GM12878 (cell line): ENCODE measurements around the gene NLRC5. TPM values are rescaled to one million over a fixed set of nuclear protein-coding genes. Genes with fewer than 3 reads are reported as not detected.

Experiments used
- ATAC-seq: fragments of 200-7000 bp; cut with Tn5 transposase; 3 replicates; pipeline ENCODE4 v1.9.1; 2020; ENCODE audit warnings: mild to moderate bottlenecking, moderate library complexity
- BruUV-seq: library from RNA; stranded (reverse); fragments of 400-500 nt; replicated peaks from 2 replicates; lab custom pipeline; 2021; lab: Mats Ljungman, UMichigan
- CTCF ChIA-PET: fragments of 300-600 bp; sonication (Branson Sonifier 250); formaldehyde crosslinking; extraction: SDS; loops from one replicate; lab custom pipeline; 2021; ENCODE audit warnings: inconsistent platforms; lab: Yijun Ruan, JAX
- POLR2A ChIA-PET: fragments of 350-600 bp; formaldehyde crosslinking; extraction: SDS; loops from one replicate; lab custom pipeline; 2021; ENCODE audit warnings: inconsistent platforms; lab: Charles Lee
- RAD21 ChIA-PET: fragments of 300-600 bp; sonication (Branson Sonifier 250); formaldehyde crosslinking; loops from one replicate; lab custom pipeline; 2023; ENCODE audit warnings: antibody characterized with exemption; ENCODE audit not compliant: unreplicated experiment; lab: Charles Lee
- SMC1A ChIA-PET: fragments of 300-600 bp; sonication (Branson Sonifier 250); formaldehyde crosslinking; loops from one replicate; lab custom pipeline; 2023; ENCODE audit not compliant: unreplicated experiment, uncharacterized antibody; lab: Charles Lee
- DNase-seq: peaks from one replicate; pipeline ENCODE4 v3.0.0-alpha.2; 2011; ENCODE audit warnings: low read depth, low spot score
- FAIRE-seq: peaks from 3 replicates; lab custom pipeline; 2011; peaks lifted over from hg19 to GRCh38; lab: Jason Lieb, UNC
- H2AFZ ChIP-seq: 2 replicates; pipeline ENCODE4 v1.6.0; 2011; ENCODE audit warnings: low read depth, low read length, control low read depth; ENCODE audit not compliant: control insufficient read depth
- H3K27ac ChIP-seq: 2 replicates; pipeline ENCODE4 v1.5.1; 2011; ENCODE audit warnings: control low read depth; ENCODE audit not compliant: control insufficient read depth, insufficient read depth
- H3K27me3 ChIP-seq, 2 experiments: replicated peaks in 1 of 2; 2 replicates each; pipeline versions ENCODE4 v1.6.0 to v1.6.1; 2011; ENCODE audit warnings: low read length in 1 of 2; ENCODE audit not compliant: control insufficient read depth in 2 of 2, insufficient read depth in 2 of 2
- H3K36me3 ChIP-seq, 2 experiments: 2 replicates each; pipeline ENCODE4 v1.5.1; 2011; ENCODE audit warnings: low read length in 1 of 2; ENCODE audit not compliant: control insufficient read depth in 2 of 2, insufficient read depth in 2 of 2
- H3K4me1 ChIP-seq: 2 replicates; pipeline ENCODE4 v1.6.1; 2011; ENCODE audit warnings: mild to moderate bottlenecking, low read length, moderate library complexity, mixed read lengths; ENCODE audit not compliant: control insufficient read depth, insufficient read depth
- H3K4me2 ChIP-seq: 2 replicates; pipeline ENCODE4 v1.6.0; 2011; ENCODE audit warnings: control low read depth; ENCODE audit not compliant: control insufficient read depth, insufficient read depth
- H3K4me3 ChIP-seq: fragments of 200-600 bp; sonication (generic); 2 replicates; pipeline ENCODE4 v1.5.1; 2016
- H3K79me2 ChIP-seq: 2 replicates; pipeline ENCODE4 v1.6.0; 2011; ENCODE audit warnings: low read length; ENCODE audit not compliant: control insufficient read depth, insufficient read depth
- H3K9ac ChIP-seq: 2 replicates; pipeline ENCODE4 v1.8.0; 2011; ENCODE audit warnings: low read length, control low read depth, mixed read lengths; ENCODE audit not compliant: control insufficient read depth, insufficient read depth
- H3K9me3 ChIP-seq: replicated peaks from 3 replicates; pipeline ENCODE4 v1.5.1; 2011; ENCODE audit warnings: mild to moderate bottlenecking, low read length; ENCODE audit not compliant: control insufficient read depth, insufficient read depth
- H4K20me1 ChIP-seq: 2 replicates; pipeline ENCODE4 v1.6.0; 2011; ENCODE audit not compliant: control insufficient read depth, insufficient read depth
- CBX3 ChIP-seq: fragments of 200-600 bp; sonication (generic); IDR thresholded peaks from 2 replicates; pipeline ENCODE4 v1.6.1; 2016; ENCODE audit warnings: low read depth, borderline replicate concordance
- CREB1 ChIP-seq: IDR thresholded peaks from 2 replicates; pipeline ENCODE4 v1.6.1; 2012; ENCODE audit warnings: low read depth, mild to moderate bottlenecking, inconsistent platforms
- SMARCA5 ChIP-seq: fragments of 450-650 bp; IDR thresholded peaks from 2 replicates; pipeline ENCODE4 v1.6.1; 2017; ENCODE audit warnings: mild to moderate bottlenecking
- YY1 ChIP-seq: IDR thresholded peaks from 2 replicates; pipeline ENCODE4 v1.6.1; 2011; ENCODE audit warnings: low read depth, mild to moderate bottlenecking, low read length
- WGBS: methylation state at CpG from one replicate; pipeline ENCODE4 v1.1.6; 2016; ENCODE audit warnings: low lambda C conversion rate; ENCODE audit not compliant: insufficient replicate concordance, insufficient coverage; ENCODE audit errors: missing lambda C conversion rate; 5-methylcytosine and 5-hydroxymethylcytosine counted together
- in situ Hi-C: fragments of 300-500 bp; cut with MboI; formaldehyde crosslinking; loops from 9 replicates; pipeline ENCODE4 v1.14.3; 2018; ENCODE audit warnings: mixed read lengths
- intact Hi-C: fragments of 100-400 bp; cut with micrococcal nuclease; formaldehyde crosslinking; loops from one replicate; pipeline ENCODE4 v1.14.2; 2022; ENCODE audit not compliant: unreplicated experiment
- polyA plus RNA-seq, 11 experiments: library from polyadenylated mRNA; depleted of rRNA in 4 of 11; unstranded in 6 of 11; stranded (reverse) in 5 of 11; fragments of >200 nt; fragmentation: Nextera tagmentation in 4 of 11; fragmentation: Illumina TruSeq in 1 of 11; extraction: Ambion mirVana in 4 of 11; extraction: Trizol in 1 of 11; gene quantifications; 1 replicate in 1 of 11; 2 replicates in 10 of 11; pipeline versions ENCODE4 v1.2.1 to v1.2.3, GENCODE V29; 2011 to 2016; ENCODE audit warnings: inconsistent platforms in 2 of 11, missing spikeins in 2 of 11, low read depth in 1 of 11
- total RNA-seq, 4 experiments: library from RNA; depleted of rRNA in 3 of 4; stranded (reverse); fragments of >200 nt in 3 of 4; fragmentation: Illumina TruSeq in 1 of 4; extraction: Trizol in 1 of 4; gene quantifications; 2 replicates each; pipeline versions ENCODE4 v1.2.1 to v1.2.3, GENCODE V29; 2013 to 2021
- TF ChIP-seq, protein P1 (sequence below): IDR thresholded peaks from 2 replicates; pipeline ENCODE4 v1.6.1; 2012; ENCODE audit warnings: mild to moderate bottlenecking, low read depth, low read length
- TF ChIP-seq, protein P2 (sequence below): fragments of 450-650 bp; IDR thresholded peaks from 2 replicates; pipeline ENCODE4 v1.6.1; 2017; ENCODE audit warnings: mild to moderate bottlenecking, moderate library complexity

The NLRC5 gene
- total and polyA plus RNA-seq, 10 of the 15 experiments (the other 5 are each of a cell fraction or from before 2014, with no cell fraction given) = 13.1 to 105 (median 57.3) TPM

DNA sequence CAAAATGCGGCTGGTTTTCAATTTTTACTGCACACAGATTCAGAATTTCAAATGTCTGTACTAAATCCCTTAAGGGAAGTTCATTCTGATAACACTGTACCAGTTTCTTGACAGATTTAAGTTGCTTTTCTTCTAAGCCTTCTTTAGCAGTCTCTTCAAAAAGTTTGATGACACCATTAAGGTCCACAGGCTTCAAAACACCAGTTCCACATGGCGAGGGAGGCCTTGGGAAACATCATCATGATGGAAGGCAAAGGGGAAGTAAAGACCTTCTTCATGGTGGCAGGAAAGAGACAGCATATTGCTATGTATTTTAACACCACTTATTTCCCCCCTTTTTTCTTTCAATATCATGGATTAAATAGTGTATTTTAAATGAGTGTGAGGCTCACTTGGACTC is 24.5 kb downstream of the NLRC5 start:
- CTCF ChIA-PET = interaction anchor here (1.0 to 4.8 kb wide), 5 partner anchors 9 to 49 kb away, joined by 3 to 21 read pairs (median 4); no protein-coding TSS in a partner anchor

More for the DNA sequence above, 24.5 kb downstream of the NLRC5 start:
- peaks cover 38% of the 10 kb centered on the region for H3K79me2 ChIP-seq
- H3K9me3 ChIP-seq = no peaks in the 10 kb centered on the region
- peak overlapping the region; percentile 95 for H3K27ac ChIP-seq
- in situ Hi-C loops = no loop called here
- TF ChIP-seq CREB1 (no peak), SMARCA5 (no peak), YY1 (0 out of 2 replicates have a peak, but pooled peaks have one; percentile 37), CBX3 (no peak)
- TF ChIP-seq, protein P1, sequence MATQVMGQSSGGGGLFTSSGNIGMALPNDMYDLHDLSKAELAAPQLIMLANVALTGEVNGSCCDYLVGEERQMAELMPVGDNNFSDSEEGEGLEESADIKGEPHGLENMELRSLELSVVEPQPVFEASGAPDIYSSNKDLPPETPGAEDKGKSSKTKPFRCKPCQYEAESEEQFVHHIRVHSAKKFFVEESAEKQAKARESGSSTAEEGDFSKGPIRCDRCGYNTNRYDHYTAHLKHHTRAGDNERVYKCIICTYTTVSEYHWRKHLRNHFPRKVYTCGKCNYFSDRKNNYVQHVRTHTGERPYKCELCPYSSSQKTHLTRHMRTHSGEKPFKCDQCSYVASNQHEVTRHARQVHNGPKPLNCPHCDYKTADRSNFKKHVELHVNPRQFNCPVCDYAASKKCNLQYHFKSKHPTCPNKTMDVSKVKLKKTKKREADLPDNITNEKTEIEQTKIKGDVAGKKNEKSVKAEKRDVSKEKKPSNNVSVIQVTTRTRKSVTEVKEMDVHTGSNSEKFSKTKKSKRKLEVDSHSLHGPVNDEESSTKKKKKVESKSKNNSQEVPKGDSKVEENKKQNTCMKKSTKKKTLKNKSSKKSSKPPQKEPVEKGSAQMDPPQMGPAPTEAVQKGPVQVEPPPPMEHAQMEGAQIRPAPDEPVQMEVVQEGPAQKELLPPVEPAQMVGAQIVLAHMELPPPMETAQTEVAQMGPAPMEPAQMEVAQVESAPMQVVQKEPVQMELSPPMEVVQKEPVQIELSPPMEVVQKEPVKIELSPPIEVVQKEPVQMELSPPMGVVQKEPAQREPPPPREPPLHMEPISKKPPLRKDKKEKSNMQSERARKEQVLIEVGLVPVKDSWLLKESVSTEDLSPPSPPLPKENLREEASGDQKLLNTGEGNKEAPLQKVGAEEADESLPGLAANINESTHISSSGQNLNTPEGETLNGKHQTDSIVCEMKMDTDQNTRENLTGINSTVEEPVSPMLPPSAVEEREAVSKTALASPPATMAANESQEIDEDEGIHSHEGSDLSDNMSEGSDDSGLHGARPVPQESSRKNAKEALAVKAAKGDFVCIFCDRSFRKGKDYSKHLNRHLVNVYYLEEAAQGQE = no peak
- TF ChIP-seq, protein P2, sequence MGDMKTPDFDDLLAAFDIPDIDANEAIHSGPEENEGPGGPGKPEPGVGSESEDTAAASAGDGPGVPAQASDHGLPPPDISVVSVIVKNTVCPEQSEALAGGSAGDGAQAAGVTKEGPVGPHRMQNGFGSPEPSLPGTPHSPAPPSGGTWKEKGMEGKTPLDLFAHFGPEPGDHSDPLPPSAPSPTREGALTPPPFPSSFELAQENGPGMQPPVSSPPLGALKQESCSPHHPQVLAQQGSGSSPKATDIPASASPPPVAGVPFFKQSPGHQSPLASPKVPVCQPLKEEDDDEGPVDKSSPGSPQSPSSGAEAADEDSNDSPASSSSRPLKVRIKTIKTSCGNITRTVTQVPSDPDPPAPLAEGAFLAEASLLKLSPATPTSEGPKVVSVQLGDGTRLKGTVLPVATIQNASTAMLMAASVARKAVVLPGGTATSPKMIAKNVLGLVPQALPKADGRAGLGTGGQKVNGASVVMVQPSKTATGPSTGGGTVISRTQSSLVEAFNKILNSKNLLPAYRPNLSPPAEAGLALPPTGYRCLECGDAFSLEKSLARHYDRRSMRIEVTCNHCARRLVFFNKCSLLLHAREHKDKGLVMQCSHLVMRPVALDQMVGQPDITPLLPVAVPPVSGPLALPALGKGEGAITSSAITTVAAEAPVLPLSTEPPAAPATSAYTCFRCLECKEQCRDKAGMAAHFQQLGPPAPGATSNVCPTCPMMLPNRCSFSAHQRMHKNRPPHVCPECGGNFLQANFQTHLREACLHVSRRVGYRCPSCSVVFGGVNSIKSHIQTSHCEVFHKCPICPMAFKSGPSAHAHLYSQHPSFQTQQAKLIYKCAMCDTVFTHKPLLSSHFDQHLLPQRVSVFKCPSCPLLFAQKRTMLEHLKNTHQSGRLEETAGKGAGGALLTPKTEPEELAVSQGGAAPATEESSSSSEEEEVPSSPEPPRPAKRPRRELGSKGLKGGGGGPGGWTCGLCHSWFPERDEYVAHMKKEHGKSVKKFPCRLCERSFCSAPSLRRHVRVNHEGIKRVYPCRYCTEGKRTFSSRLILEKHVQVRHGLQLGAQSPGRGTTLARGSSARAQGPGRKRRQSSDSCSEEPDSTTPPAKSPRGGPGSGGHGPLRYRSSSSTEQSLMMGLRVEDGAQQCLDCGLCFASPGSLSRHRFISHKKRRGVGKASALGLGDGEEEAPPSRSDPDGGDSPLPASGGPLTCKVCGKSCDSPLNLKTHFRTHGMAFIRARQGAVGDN = peak; percentile 59; the same call in 1 of the 2 replicates
- TF ChIP-seq, all 136 proteins: peak for 2
- peak overlapping the region; percentile 80 for H3K4me2 ChIP-seq
- no peak for FAIRE-seq
- H3K27me3 ChIP-seq = no peaks in the 10 kb centered on the region
- peaks cover 47% of the 10 kb centered on the region for H3K4me1 ChIP-seq
- peak overlapping the region; percentile 6; the same call in 1 of the 2 replicates for H3K4me3 ChIP-seq
- 95% methylated on average over 2 of the region's 2 CpGs for WGBS
- BruUV-seq = no TSS peak
- DNase-seq = no peak
- H3K36me3 ChIP-seq = peaks cover 8 to 9% of the 10 kb centered on the region in 2 experiments
- RAD21 ChIA-PET = interaction anchor here (0.8 to 2.3 kb wide), 5 partner anchors 10 to 49 kb away, joined by 3 to 14 read pairs (median 5); no protein-coding TSS in a partner anchor
- no peaks in the 10 kb centered on the region for H4K20me1 ChIP-seq
- H3K9ac ChIP-seq = peak overlapping the region; percentile 62
- H2AFZ ChIP-seq = peak overlapping the region; percentile 65; the same call in 1 of the 2 replicates
- POLR2A ChIA-PET = interaction anchor here (0.6 to 0.9 kb wide), 2 partner anchors 11 to 27 kb away, joined by 3 read pairs; no protein-coding TSS in a partner anchor
- ATAC-seq = peak; percentile 11; the same call in 2 of the 3 replicates
- SMC1A ChIA-PET = interaction anchor here (0.8 to 20.8 kb wide), 5 partner anchors 8 to 39 kb away, joined by 4 to 604 read pairs (median 8); partner anchors contain the start of genes CETP and NLRC5
- intact Hi-C loops = loop anchor here (2.0 kb wide), 3 partner anchors 13 to 49 kb away; no protein-coding TSS in a partner anchor
